GM15510 (cell line): ENCODE results near the gene CYSRT1.

Source experiments
- POLR2A ChIP-seq: IDR thresholded peaks from 3 replicates; pipeline ENCODE4 v1.6.1; 2011; ENCODE audit warnings: borderline replicate concordance; ENCODE audit not compliant: insufficient read length; ENCODE audit errors: extremely low read depth

Gene CYSRT1

GRCh38 chr9:137270929-137271695 is 46.1 kb downstream of the CYSRT1 start:
- TF ChIP-seq POLR2A: no peak

GRCh38 chr9:137271696-137272076 is 46.7 kb downstream of the CYSRT1 start:
- no peak for TF ChIP-seq POLR2A

- no peak for TF ChIP-seq POLR2A
Observed at GRCh38 chr9:137272241-137273094, 47.5 kb downstream of the CYSRT1 start.

- TF ChIP-seq POLR2A: no peak
Observed at GRCh38 chr9:137273095-137273490, 48.1 kb downstream of the CYSRT1 start.

GRCh38 chr9:137273611-137274320 is 48.8 kb downstream of the CYSRT1 start:
- TF ChIP-seq POLR2A: no peak

GRCh38 chr9:137275203-137275587 is 50.2 kb downstream of the CYSRT1 start:
- no peak for TF ChIP-seq POLR2A
